ENCODE data around the gene C3orf18. TPM values are rescaled to one million over a fixed set of nuclear protein-coding genes. Genes with fewer than 3 reads are reported as not detected.

Gene C3orf18
- total and polyA plus RNA-seq, 3 donors from 2014 or later = 14.9 to 28.8 (median 21.0) TPM

DNA sequence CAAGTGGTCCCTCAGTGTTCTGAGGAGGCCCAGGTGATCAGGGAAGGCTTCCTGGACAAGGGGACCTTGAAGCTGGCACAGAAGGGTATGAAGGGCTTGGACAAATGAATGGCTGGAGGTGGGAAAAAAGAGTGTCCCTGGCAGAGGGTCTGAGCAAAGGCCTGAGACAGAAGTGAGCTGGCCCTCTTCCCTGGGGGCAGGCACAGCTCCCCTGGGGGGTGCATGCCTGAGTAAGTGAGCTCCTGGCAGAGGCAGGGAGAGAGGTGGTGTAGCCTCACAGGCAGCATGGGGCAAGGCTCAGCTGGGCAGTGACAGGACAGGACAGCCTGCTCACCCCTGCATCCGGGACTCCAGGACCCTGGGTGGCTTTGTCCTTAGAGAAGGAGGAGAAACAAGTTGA is 58.7 kb downstream of the C3orf18 start:
- 100% methylated on average over 1 of the region's 1 CpG; no CpG with 5 or more reads in 1 of the 2 donors for WGBS, 2 donors
- intact Hi-C loops (cut with DNase I; ENCODE audit: low total_unique reads) = no loop called here

More for the DNA sequence above, 58.7 kb downstream of the C3orf18 start:
- Histone ChIP-seq H3K27me3 (no peaks in the 10 kb centered on the region), H3K4me3 (no peak overlapping the region), H3K4me1 (no peaks in the 10 kb centered on the region), H3K27ac (no peak overlapping the region), H3K36me3 (ENCODE audit: low read depth, missing control alignments) (no peaks in the 10 kb centered on the region), H3K9me3 (no peaks in the 10 kb centered on the region)
- TF ChIP-seq, protein P1, sequence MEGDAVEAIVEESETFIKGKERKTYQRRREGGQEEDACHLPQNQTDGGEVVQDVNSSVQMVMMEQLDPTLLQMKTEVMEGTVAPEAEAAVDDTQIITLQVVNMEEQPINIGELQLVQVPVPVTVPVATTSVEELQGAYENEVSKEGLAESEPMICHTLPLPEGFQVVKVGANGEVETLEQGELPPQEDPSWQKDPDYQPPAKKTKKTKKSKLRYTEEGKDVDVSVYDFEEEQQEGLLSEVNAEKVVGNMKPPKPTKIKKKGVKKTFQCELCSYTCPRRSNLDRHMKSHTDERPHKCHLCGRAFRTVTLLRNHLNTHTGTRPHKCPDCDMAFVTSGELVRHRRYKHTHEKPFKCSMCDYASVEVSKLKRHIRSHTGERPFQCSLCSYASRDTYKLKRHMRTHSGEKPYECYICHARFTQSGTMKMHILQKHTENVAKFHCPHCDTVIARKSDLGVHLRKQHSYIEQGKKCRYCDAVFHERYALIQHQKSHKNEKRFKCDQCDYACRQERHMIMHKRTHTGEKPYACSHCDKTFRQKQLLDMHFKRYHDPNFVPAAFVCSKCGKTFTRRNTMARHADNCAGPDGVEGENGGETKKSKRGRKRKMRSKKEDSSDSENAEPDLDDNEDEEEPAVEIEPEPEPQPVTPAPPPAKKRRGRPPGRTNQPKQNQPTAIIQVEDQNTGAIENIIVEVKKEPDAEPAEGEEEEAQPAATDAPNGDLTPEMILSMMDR (IDR thresholded peaks at IDR 0.05) = no peak
- no peak for TF ChIP-seq POLR2A (IDR thresholded peaks at IDR 0.05)
- DNase-seq = no peak

Other genes starting within 250 kb of the C3orf18 start
- gene HYAL2, start 245.0 kb downstream of the C3orf18 start, total RNA-seq = 100 to 1,000 TPM in 1 of 2 donors, 10 to 100 TPM in 1; 90.9 to 111 TPM
- 58.6 TPM for gene HYAL2, start 245.0 kb downstream of the C3orf18 start, polyA plus RNA-seq (ENCODE audit: insufficient read depth, low read depth, low replicate concordance)
- gene TUSC2, start 239.5 kb downstream of the C3orf18 start, total RNA-seq = 10 to 100 TPM; 32.7 to 44.5 TPM
- gene TUSC2, start 239.5 kb downstream of the C3orf18 start, polyA plus RNA-seq (ENCODE audit: insufficient read depth, low read depth, low replicate concordance) = 43.4 TPM
- 10 to 100 TPM; 50.0 to 52.2 TPM for gene RASSF1, start 226.9 kb downstream of the C3orf18 start, total RNA-seq
- gene RASSF1, start 226.9 kb downstream of the C3orf18 start, polyA plus RNA-seq (ENCODE audit: insufficient read depth, low read depth, low replicate concordance) = 60.1 TPM
- 100 to 1,000 TPM; 241 to 335 TPM for gene ZMYND10, start 222.0 kb downstream of the C3orf18 start, total RNA-seq
- gene ZMYND10, start 222.0 kb downstream of the C3orf18 start, polyA plus RNA-seq (ENCODE audit: insufficient read depth, low read depth, low replicate concordance) = 763 TPM
- gene NPRL2, start 217.0 kb downstream of the C3orf18 start, total RNA-seq = 10 to 100 TPM; 26.9 to 29.2 TPM
- gene NPRL2, start 217.0 kb downstream of the C3orf18 start, polyA plus RNA-seq (ENCODE audit: insufficient read depth, low read depth, low replicate concordance) = 28.0 TPM
- gene CYB561D2, start 216.9 kb downstream of the C3orf18 start, total RNA-seq = 10 to 100 TPM; 18.9 to 21.1 TPM
- gene CYB561D2, start 216.9 kb downstream of the C3orf18 start, polyA plus RNA-seq (ENCODE audit: insufficient read depth, low read depth, low replicate concordance) = 16.0 TPM
- 10 to 100 TPM; 63.2 to 72.4 TPM for gene TMEM115, start 208.2 kb downstream of the C3orf18 start, total RNA-seq
- gene TMEM115, start 208.2 kb downstream of the C3orf18 start, polyA plus RNA-seq (ENCODE audit: insufficient read depth, low read depth, low replicate concordance) = 37.6 TPM
- 10 to 100 TPM; 16.1 to 19.3 TPM for gene CACNA2D2, start 64.1 kb downstream of the C3orf18 start, total RNA-seq
- gene CACNA2D2, start 64.1 kb downstream of the C3orf18 start, polyA plus RNA-seq (ENCODE audit: insufficient read depth, low read depth, low replicate concordance) = 15.9 TPM
- 10 to 100 TPM; 12.8 to 13.1 TPM for gene HEMK1, start 1.8 kb upstream of the C3orf18 start, total RNA-seq
- 25.7 TPM for gene HEMK1, start 1.8 kb upstream of the C3orf18 start, polyA plus RNA-seq (ENCODE audit: insufficient read depth, low read depth, low replicate concordance)
- gene CISH, start 44.0 kb upstream of the C3orf18 start, total RNA-seq = 1 to 10 TPM; 1.3 to 3.7 TPM
- gene CISH, start 44.0 kb upstream of the C3orf18 start, polyA plus RNA-seq (ENCODE audit: insufficient read depth, low read depth, low replicate concordance) = 5.8 TPM
- 10 to 100 TPM; 19.1 to 27.1 TPM for gene MAPKAPK3, start 49.4 kb upstream of the C3orf18 start, total RNA-seq
- 21.4 TPM for gene MAPKAPK3, start 49.4 kb upstream of the C3orf18 start, polyA plus RNA-seq (ENCODE audit: insufficient read depth, low read depth, low replicate concordance)
- 10 to 100 TPM; 11.2 to 11.7 TPM for gene DOCK3, start 107.2 kb upstream of the C3orf18 start, total RNA-seq
- 8.4 TPM for gene DOCK3, start 107.2 kb upstream of the C3orf18 start, polyA plus RNA-seq (ENCODE audit: insufficient read depth, low read depth, low replicate concordance)

All from testis (tissue), 3 donors.